HepG2 (cell line): ENCODE results near the gene NET1. TPM values are rescaled to one million over a fixed set of nuclear protein-coding genes. Genes with fewer than 3 reads are reported as not detected.

Experiments
- CREB1 ChIP-seq, 2 experiments: fragments of 450-650 bp in 1 of 2; IDR thresholded peaks; 2 replicates each; pipeline ENCODE4 v1.6.1; 2016 to 2017; ENCODE audit warnings: control low read depth in 1 of 2, mild to moderate bottlenecking in 1 of 2, missing compliant biosample characterization in 1 of 2, missing genetic modification characterization in 1 of 2
- HHEX ChIP-seq: IDR thresholded peaks from 2 replicates; pipeline ENCODE4 v1.6.1; 2016; ENCODE audit warnings: control low read depth
- HNRNPK ChIP-seq: fragments of 200-400 bp; formaldehyde crosslinking; IDR thresholded peaks from 2 replicates; pipeline ENCODE4 v1.6.1; 2018; ENCODE audit warnings: low read length, low read depth, moderate library complexity, mild to moderate bottlenecking; ENCODE audit not compliant: poor library complexity, severe bottlenecking
- JUND ChIP-seq: sonication (generic); formaldehyde crosslinking; IDR thresholded peaks from 2 replicates; pipeline ENCODE4 v1.8.0; 2022; ENCODE audit warnings: mild to moderate bottlenecking, missing genetic modification reagents
- WIZ ChIP-seq: sonication (generic); formaldehyde crosslinking; IDR thresholded peaks from 2 replicates; pipeline ENCODE4 v1.5.1; 2020; ENCODE audit warnings: mild to moderate bottlenecking, missing genetic modification reagents
- ZMAT3 ChIP-seq: sonication (generic); formaldehyde crosslinking; conservative IDR thresholded peaks from 2 replicates; pipeline ENCODE4 v1.7.0; 2021; ENCODE audit warnings: missing genetic modification reagents
- ZNF10 ChIP-seq: sonication (generic); formaldehyde crosslinking; IDR thresholded peaks from 2 replicates; pipeline ENCODE4 v1.4.0; 2020; ENCODE audit warnings: mild to moderate bottlenecking, low read depth, missing genetic modification reagents, borderline replicate concordance
- ZNF34 ChIP-seq: sonication (generic); formaldehyde crosslinking; IDR thresholded peaks from 2 replicates; pipeline ENCODE4 v1.4.0; 2020; ENCODE audit warnings: mild to moderate bottlenecking, missing genetic modification reagents, borderline replicate concordance
- ZSCAN22 ChIP-seq: sonication (generic); formaldehyde crosslinking; IDR thresholded peaks from 2 replicates; pipeline ENCODE4 v1.4.0; 2020; ENCODE audit warnings: mild to moderate bottlenecking, missing genetic modification reagents
- polyA plus RNA-seq, 8 experiments: library from polyadenylated mRNA; depleted of rRNA in 3 of 8; stranded (reverse) in 7 of 8; unstranded in 1 of 8; fragments of >200 nt; fragmentation: Illumina TruSeq in 4 of 8; extraction: Trizol in 4 of 8; gene quantifications; 2 replicates each; pipeline versions ENCODE4 v1.2.1 to v1.2.3, GENCODE V29; 2011 to 2016; ENCODE audit warnings: low read depth in 4 of 8, missing spikeins in 1 of 8, mixed read lengths in 1 of 8; ENCODE audit not compliant: insufficient read depth in 1 of 8
- total RNA-seq, 5 experiments: library from RNA; depleted of rRNA; stranded (reverse); fragments of >200 nt; fragmentation: Illumina TruSeq; extraction: Trizol; gene quantifications; 2 replicates each; pipeline ENCODE4 v1.2.3, GENCODE V29; 2016; ENCODE audit warnings: low read depth in 1 of 5
- TF ChIP-seq, protein P1 (sequence below): sonication (generic); formaldehyde crosslinking; IDR thresholded peaks from 2 replicates; pipeline ENCODE4 v1.4.0; 2020; ENCODE audit warnings: missing genetic modification reagents
- TF ChIP-seq, protein P2 (sequence below): sonication (generic); formaldehyde crosslinking; conservative IDR thresholded peaks from 2 replicates; pipeline ENCODE4 v1.5.0; 2020; ENCODE audit warnings: missing genetic modification reagents
- TF ChIP-seq, protein P3 (sequence below): sonication (generic); formaldehyde crosslinking; IDR thresholded peaks from 2 replicates; pipeline ENCODE4 v1.8.0; 2022; ENCODE audit warnings: mild to moderate bottlenecking, missing genetic modification reagents
- TF ChIP-seq, protein P4 (sequence below): sonication (generic); formaldehyde crosslinking; IDR thresholded peaks from 2 replicates; pipeline ENCODE4 v1.5.1; 2020; ENCODE audit warnings: mild to moderate bottlenecking, missing genetic modification reagents
- TF ChIP-seq, protein P5 (sequence below): sonication (generic); formaldehyde crosslinking; IDR thresholded peaks from 2 replicates; pipeline ENCODE4 v1.4.0; 2020; ENCODE audit warnings: missing genetic modification reagents, borderline replicate concordance

Gene NET1
- total and polyA plus RNA-seq, 2 of the 13 experiments (the other 11 are each of a cell fraction or from before 2014, with no cell fraction given), result 48.1 to 65.8 TPM

DNA sequence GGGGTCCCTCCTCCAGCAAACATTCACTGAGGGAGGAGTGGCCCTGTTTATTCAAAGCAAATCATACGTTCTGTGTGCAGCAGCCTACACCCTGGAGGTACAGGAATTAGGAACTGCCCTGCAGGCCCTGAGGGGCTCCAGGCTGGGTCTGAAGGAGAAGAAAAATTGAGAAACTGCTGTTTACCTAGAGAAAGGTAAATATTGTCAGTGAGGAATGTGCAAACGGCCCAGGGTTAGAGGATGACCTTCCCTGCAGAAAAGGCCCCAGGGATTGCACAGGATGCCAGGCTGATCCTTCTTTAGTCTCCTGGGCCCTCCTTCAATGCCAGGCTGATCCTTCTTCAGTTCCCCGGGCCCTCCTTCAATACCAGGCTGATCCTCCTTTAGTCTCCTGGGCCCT lies 81.3 kb downstream of the NET1 start (continued):
- TF ChIP-seq, protein P1, sequence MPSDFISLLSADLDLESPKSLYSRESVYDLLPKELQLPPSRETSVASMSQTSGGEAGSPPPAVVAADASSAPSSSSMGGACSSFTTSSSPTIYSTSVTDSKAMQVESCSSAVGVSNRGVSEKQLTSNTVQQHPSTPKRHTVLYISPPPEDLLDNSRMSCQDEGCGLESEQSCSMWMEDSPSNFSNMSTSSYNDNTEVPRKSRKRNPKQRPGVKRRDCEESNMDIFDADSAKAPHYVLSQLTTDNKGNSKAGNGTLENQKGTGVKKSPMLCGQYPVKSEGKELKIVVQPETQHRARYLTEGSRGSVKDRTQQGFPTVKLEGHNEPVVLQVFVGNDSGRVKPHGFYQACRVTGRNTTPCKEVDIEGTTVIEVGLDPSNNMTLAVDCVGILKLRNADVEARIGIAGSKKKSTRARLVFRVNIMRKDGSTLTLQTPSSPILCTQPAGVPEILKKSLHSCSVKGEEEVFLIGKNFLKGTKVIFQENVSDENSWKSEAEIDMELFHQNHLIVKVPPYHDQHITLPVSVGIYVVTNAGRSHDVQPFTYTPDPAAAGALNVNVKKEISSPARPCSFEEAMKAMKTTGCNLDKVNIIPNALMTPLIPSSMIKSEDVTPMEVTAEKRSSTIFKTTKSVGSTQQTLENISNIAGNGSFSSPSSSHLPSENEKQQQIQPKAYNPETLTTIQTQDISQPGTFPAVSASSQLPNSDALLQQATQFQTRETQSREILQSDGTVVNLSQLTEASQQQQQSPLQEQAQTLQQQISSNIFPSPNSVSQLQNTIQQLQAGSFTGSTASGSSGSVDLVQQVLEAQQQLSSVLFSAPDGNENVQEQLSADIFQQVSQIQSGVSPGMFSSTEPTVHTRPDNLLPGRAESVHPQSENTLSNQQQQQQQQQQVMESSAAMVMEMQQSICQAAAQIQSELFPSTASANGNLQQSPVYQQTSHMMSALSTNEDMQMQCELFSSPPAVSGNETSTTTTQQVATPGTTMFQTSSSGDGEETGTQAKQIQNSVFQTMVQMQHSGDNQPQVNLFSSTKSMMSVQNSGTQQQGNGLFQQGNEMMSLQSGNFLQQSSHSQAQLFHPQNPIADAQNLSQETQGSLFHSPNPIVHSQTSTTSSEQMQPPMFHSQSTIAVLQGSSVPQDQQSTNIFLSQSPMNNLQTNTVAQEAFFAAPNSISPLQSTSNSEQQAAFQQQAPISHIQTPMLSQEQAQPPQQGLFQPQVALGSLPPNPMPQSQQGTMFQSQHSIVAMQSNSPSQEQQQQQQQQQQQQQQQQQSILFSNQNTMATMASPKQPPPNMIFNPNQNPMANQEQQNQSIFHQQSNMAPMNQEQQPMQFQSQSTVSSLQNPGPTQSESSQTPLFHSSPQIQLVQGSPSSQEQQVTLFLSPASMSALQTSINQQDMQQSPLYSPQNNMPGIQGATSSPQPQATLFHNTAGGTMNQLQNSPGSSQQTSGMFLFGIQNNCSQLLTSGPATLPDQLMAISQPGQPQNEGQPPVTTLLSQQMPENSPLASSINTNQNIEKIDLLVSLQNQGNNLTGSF (CRISPR knock-in tag), result no peak
- TF ChIP-seq HHEX (CRISPR knock-in tag) (peak; percentile 59; the same call in 1 of the 2 replicates), JUND (CRISPR knock-in tag) (no peak), ZMAT3 (no peak), CREB1 (IDR thresholded peaks at IDR 0.05) (no peak), CREB1 (CRISPR knock-in tag; IDR thresholded peaks at IDR 0.05) (no peak), HNRNPK (no peak), ZNF34 (CRISPR knock-in tag) (no peak), ZSCAN22 (CRISPR knock-in tag) (no peak), WIZ (no peak), ZNF10 (CRISPR knock-in tag) (no peak)
- TF ChIP-seq, protein P2, sequence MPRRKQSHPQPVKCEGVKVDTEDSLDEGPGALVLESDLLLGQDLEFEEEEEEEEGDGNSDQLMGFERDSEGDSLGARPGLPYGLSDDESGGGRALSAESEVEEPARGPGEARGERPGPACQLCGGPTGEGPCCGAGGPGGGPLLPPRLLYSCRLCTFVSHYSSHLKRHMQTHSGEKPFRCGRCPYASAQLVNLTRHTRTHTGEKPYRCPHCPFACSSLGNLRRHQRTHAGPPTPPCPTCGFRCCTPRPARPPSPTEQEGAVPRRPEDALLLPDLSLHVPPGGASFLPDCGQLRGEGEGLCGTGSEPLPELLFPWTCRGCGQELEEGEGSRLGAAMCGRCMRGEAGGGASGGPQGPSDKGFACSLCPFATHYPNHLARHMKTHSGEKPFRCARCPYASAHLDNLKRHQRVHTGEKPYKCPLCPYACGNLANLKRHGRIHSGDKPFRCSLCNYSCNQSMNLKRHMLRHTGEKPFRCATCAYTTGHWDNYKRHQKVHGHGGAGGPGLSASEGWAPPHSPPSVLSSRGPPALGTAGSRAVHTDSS (CRISPR knock-in tag), result no peak
- TF ChIP-seq, protein P3, sequence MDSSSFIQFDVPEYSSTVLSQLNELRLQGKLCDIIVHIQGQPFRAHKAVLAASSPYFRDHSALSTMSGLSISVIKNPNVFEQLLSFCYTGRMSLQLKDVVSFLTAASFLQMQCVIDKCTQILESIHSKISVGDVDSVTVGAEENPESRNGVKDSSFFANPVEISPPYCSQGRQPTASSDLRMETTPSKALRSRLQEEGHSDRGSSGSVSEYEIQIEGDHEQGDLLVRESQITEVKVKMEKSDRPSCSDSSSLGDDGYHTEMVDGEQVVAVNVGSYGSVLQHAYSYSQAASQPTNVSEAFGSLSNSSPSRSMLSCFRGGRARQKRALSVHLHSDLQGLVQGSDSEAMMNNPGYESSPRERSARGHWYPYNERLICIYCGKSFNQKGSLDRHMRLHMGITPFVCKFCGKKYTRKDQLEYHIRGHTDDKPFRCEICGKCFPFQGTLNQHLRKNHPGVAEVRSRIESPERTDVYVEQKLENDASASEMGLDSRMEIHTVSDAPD (CRISPR knock-in tag), result no peak
- TF ChIP-seq, protein P4, sequence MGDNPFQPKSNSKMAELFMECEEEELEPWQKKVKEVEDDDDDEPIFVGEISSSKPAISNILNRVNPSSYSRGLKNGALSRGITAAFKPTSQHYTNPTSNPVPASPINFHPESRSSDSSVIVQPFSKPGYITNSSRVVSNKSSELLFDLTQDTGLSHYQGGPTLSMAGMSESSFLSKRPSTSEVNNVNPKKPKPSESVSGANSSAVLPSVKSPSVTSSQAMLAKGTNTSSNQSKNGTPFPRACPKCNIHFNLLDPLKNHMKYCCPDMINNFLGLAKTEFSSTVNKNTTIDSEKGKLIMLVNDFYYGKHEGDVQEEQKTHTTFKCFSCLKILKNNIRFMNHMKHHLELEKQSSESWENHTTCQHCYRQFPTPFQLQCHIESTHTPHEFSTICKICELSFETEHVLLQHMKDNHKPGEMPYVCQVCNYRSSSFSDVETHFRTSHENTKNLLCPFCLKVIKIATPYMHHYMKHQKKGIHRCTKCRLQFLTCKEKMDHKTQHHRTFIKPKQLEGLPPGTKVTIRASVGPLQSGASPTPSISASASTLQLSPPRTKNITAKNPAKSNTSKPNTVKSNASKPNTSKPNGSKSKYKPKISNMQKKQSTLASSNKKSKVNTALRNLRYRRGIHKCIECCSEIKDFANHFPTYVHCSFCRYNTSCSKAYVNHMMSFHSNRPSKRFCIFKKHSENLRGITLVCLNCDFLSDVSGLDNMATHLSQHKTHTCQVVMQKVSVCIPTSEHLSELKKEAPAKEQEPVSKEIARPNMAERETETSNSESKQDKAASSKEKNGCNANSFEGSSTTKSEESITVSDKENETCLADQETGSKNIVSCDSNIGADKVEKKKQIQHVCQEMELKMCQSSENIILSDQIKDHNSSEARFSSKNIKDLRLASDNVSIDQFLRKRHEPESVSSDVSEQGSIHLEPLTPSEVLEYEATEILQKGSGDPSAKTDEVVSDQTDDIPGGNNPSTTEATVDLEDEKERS (CRISPR knock-in tag), result no peak
- TF ChIP-seq, protein P5, sequence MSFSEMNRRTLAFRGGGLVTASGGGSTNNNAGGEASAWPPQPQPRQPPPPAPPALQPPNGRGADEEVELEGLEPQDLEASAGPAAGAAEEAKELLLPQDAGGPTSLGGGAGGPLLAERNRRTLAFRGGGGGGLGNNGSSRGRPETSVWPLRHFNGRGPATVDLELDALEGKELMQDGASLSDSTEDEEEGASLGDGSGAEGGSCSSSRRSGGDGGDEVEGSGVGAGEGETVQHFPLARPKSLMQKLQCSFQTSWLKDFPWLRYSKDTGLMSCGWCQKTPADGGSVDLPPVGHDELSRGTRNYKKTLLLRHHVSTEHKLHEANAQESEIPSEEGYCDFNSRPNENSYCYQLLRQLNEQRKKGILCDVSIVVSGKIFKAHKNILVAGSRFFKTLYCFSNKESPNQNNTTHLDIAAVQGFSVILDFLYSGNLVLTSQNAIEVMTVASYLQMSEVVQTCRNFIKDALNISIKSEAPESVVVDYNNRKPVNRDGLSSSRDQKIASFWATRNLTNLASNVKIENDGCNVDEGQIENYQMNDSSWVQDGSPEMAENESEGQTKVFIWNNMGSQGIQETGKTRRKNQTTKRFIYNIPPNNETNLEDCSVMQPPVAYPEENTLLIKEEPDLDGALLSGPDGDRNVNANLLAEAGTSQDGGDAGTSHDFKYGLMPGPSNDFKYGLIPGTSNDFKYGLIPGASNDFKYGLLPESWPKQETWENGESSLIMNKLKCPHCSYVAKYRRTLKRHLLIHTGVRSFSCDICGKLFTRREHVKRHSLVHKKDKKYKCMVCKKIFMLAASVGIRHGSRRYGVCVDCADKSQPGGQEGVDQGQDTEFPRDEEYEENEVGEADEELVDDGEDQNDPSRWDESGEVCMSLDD (CRISPR knock-in tag), result no peak
